HG02759 (cell line): ENCODE data around the gene DAZ4.
"Not testable (repeated sequence)": the region's sequence is repeated elsewhere in the genome, so short reads cannot be mapped to it uniquely, and the experiment has no call there.

Experiments used
- ATAC-seq: cut with Tn5 transposase; IDR thresholded peaks from one replicate; pipeline ENCODE4 v1.9.1; 2021; ENCODE audit warnings: mild to moderate bottlenecking, moderate library complexity; ENCODE audit not compliant: unreplicated experiment

The DAZ4 gene

GRCh38 chrY:24833619-24834018 lies at the start of gene DAZ4:
Gene DAZ4 (plus strand): TSS chrY:24833919. CDS start chrY:24834127, 208 bp downstream.
- not testable (repeated sequence) for ATAC-seq

GRCh38 chrY:24813293-24813692 lies 20.4 kb upstream of the DAZ4 start, which contains the start of gene DAZ3:
Gene DAZ3 (minus strand): TSS chrY:24813393. CDS start chrY:24813185, 208 bp downstream.
- not testable (repeated sequence) for ATAC-seq

GRCh38 chrY:24821836-24822235 lies 11.9 kb upstream of the DAZ4 start:
- ATAC-seq, result not testable (repeated sequence)

GRCh38 chrY:24824184-24824879 lies 9.4 kb upstream of the DAZ4 start:
- not testable (repeated sequence) for ATAC-seq

DNA sequence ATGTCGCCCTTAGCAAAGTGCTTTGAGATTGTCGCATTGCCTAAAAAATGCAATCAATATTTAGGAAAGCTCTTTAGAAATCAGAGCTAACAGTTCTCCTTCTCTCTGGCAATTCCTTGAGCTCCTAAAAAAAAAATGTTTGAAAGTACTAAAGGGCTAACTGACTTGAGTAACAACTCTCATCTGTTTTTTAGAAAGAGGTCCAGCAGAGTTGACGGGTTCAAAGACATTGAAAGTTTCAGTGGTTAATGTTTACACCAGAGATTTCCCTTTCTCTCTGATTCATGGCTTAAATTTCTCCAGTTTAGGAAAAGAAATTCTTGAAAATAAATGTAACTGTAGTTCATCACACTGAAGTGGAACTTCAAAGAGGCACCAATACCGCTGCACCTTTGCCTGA lies 8.7 kb upstream of the DAZ4 start:
- not testable (repeated sequence) for ATAC-seq
